Prostate gland (tissue), 2 donors: ENCODE measurements around the gene CSNK2B.

Experiments
- CTCF ChIP-seq, 4 experiments: fragments of 200-600 bp in 2 of 4; fragments of 450-650 bp in 2 of 4; sonication (generic) in 2 of 4; IDR thresholded peaks; 1 replicate in 3 of 4; 2 replicates in 1 of 4; pipeline ENCODE4 v1.5.1; 2016 to 2019; ENCODE audit warnings: antibody characterized with exemption in 4 of 4, mild to moderate bottlenecking in 2 of 4, moderate library complexity in 2 of 4
- POLR2A ChIP-seq: fragments of 450-650 bp; IDR thresholded peaks from one replicate; pipeline ENCODE4 v1.6.1; 2016; ENCODE audit warnings: antibody characterized with exemption, mild to moderate bottlenecking
- POLR2AphosphoS5 ChIP-seq: sonication (generic); formaldehyde crosslinking; IDR thresholded peaks from one replicate; pipeline ENCODE4 v1.6.1; 2017; ENCODE audit warnings: antibody characterized with exemption

DNA sequence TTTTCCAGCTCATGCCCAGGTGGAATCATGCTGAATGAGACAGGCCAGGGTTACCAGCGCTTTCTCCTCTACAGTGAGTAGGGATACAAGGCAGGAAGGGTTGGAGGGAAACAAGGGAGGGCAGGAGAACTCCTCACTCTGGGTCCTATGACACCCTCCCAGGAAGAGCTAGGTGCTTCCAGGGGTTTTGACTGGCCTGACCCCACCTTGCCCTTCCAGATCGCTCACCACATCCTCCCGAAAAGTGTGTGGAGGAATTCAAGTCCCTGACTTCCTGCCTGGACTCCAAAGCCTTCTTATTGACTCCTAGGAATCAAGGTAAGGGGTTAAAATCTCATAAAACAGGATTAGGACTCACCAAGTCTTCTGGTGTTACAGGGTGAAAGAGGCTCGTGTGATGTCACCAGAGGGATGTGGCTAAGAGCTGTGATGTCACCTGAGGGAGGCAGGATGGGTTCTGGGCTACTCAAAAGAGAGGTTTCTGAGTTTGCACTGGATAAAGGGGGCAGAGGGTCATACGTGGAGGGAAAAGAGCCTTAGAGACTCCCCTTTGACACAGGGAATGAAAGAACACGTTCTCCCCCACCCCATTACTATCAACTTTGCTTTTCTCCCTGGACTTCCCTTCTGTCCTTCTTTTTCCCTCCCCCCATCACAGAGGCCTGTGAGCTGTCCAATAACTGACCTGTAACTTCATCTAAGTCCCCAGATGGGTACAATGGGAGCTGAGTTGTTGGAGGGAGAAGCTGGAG, 8.3 kb upstream of the CSNK2B start:
- TF ChIP-seq POLR2A (no peak), CTCF (IDR thresholded peaks at IDR 0.05) (no peak), POLR2AphosphoS5 (no peak)
